RCC 7860 (cell line): ENCODE results near the gene HLF.

Experiments used
- DNase-seq: peaks from one replicate; pipeline ENCODE4 v3.0.0-alpha.2; 2015; ENCODE audit warnings: low spot score
- FAIRE-seq: peaks from 2 replicates; lab custom pipeline; 2012; peaks lifted over from hg19 to GRCh38; lab: Jason Lieb, UNC

HLF gene

GRCh38 chr17:55264645-55265298 lies at the start of gene HLF:
HLF (plus strand) TSS chr17:55264960; CDS start chr17:55265485, 525 bp downstream.
- DNase-seq: no peak
- FAIRE-seq: no peak

GRCh38 chr17:55215711-55216110 lies 49.0 kb upstream of the HLF start:
- DNase-seq (no peak), FAIRE-seq (no peak)

- no peak for DNase-seq
- FAIRE-seq: no peak
Observed at GRCh38 chr17:55216888-55217287, 47.9 kb upstream of the HLF start.

GRCh38 chr17:55219459-55219858 lies 45.3 kb upstream of the HLF start:
- FAIRE-seq: no peak
- DNase-seq: no peak

- DNase-seq: no peak
- FAIRE-seq: no peak
Observed at GRCh38 chr17:55219934-55220333, 44.8 kb upstream of the HLF start.

GRCh38 chr17:55223524-55223923 lies 41.2 kb upstream of the HLF start:
- FAIRE-seq (no peak), DNase-seq (no peak)

- no peak for FAIRE-seq
- no peak for DNase-seq
Observed at GRCh38 chr17:55224746-55225145, 40.0 kb upstream of the HLF start.

- FAIRE-seq (no peak), DNase-seq (no peak)
Observed at GRCh38 chr17:55225237-55225636, 39.5 kb upstream of the HLF start.

- FAIRE-seq: no peak
- no peak for DNase-seq
Observed at GRCh38 chr17:55228683-55229192, 36.0 kb upstream of the HLF start.

GRCh38 chr17:55229276-55229675 lies 35.5 kb upstream of the HLF start:
- FAIRE-seq: no peak
- no peak for DNase-seq

GRCh38 chr17:55230716-55231115 lies 34.0 kb upstream of the HLF start:
- FAIRE-seq: no peak

GRCh38 chr17:55233840-55234239 lies 30.9 kb upstream of the HLF start:
- FAIRE-seq (no peak), DNase-seq (no peak)

More at GRCh38 chr17:55230716-55231115, 34.0 kb upstream of the HLF start:
- no peak for DNase-seq

GRCh38 chr17:55236316-55236715 lies 28.4 kb upstream of the HLF start:
- DNase-seq (no peak), FAIRE-seq (no peak)

GRCh38 chr17:55237268-55237667 lies 27.5 kb upstream of the HLF start:
- no peak for FAIRE-seq

GRCh38 chr17:55237841-55238178 lies 26.9 kb upstream of the HLF start:
- no peak for FAIRE-seq
- DNase-seq: no peak

More at GRCh38 chr17:55237268-55237667, 27.5 kb upstream of the HLF start:
- DNase-seq: no peak

- peak; percentile 75 for DNase-seq
- no peak for FAIRE-seq
Observed at GRCh38 chr17:55238179-55238930, 26.4 kb upstream of the HLF start.

- no peak for DNase-seq
- FAIRE-seq: no peak
Observed at GRCh38 chr17:55238931-55239297, 25.8 kb upstream of the HLF start.

GRCh38 chr17:55241097-55241496 lies 23.7 kb upstream of the HLF start:
- FAIRE-seq: no peak

GRCh38 chr17:55242476-55242875 lies 22.3 kb upstream of the HLF start:
- FAIRE-seq: no peak
- no peak for DNase-seq

More at GRCh38 chr17:55241097-55241496, 23.7 kb upstream of the HLF start:
- DNase-seq: no peak

- FAIRE-seq (no peak), DNase-seq (no peak)
Observed at GRCh38 chr17:55245986-55246385, 18.8 kb upstream of the HLF start.

GRCh38 chr17:55246583-55246982 lies 18.2 kb upstream of the HLF start:
- FAIRE-seq (no peak), DNase-seq (no peak)

GRCh38 chr17:55248077-55248476 lies 16.7 kb upstream of the HLF start:
- DNase-seq: no peak
- no peak for FAIRE-seq
